Stimulated activated CD8-positive, alpha-beta memory T cell treated with anti-CD3 and anti-CD28 coated beads, Interleukin-7, amount 100 ng/mL, for 1 hour (primary cell): Measurements from ENCODE around the gene KCNIP1.

Experiments
- DNase-seq, 2 donors: peaks; one replicate each; pipeline ENCODE4 v3.0.0-alpha.2; 2020; ENCODE audit warnings: low read depth in 2 of 2

KCNIP1 gene

GRCh38 chr5:170508660-170509347 is 5.0 kb downstream of the KCNIP1 start:
- DNase-seq: no peak

- DNase-seq: no peak
These were observed 5.5 kb downstream of the KCNIP1 start for GRCh38 chr5:170509348-170509660.

GRCh38 chr5:170510126-170510525 is 6.3 kb downstream of the KCNIP1 start:
- DNase-seq: no peak

- DNase-seq: no peak
These were observed 6.7 kb downstream of the KCNIP1 start for GRCh38 chr5:170510559-170510958.

- no peak for DNase-seq
These were observed 7.9 kb downstream of the KCNIP1 start for GRCh38 chr5:170511551-170512258.

- no peak for DNase-seq
These were observed 10.2 kb downstream of the KCNIP1 start for GRCh38 chr5:170513856-170514525.

GRCh38 chr5:170517411-170517810 is 13.6 kb downstream of the KCNIP1 start:
- DNase-seq: no peak

- DNase-seq: no peak
These were observed 14.5 kb downstream of the KCNIP1 start for GRCh38 chr5:170518277-170518676.

- no peak for DNase-seq
These were observed 15.7 kb downstream of the KCNIP1 start for GRCh38 chr5:170519549-170519948.

GRCh38 chr5:170520372-170520771 is 16.6 kb downstream of the KCNIP1 start:
- DNase-seq: no peak

- no peak for DNase-seq
These were observed 18.7 kb downstream of the KCNIP1 start for GRCh38 chr5:170522211-170523141.

GRCh38 chr5:170523142-170523551 is 19.3 kb downstream of the KCNIP1 start:
- DNase-seq: no peak

- no peak for DNase-seq
These were observed 20.0 kb downstream of the KCNIP1 start for GRCh38 chr5:170523830-170524229.

- DNase-seq: no peak
These were observed 20.8 kb downstream of the KCNIP1 start for GRCh38 chr5:170524576-170524975.

- no peak for DNase-seq
These were observed 21.8 kb downstream of the KCNIP1 start for GRCh38 chr5:170525470-170526211.

- DNase-seq: no peak
These were observed 24.2 kb downstream of the KCNIP1 start for GRCh38 chr5:170527991-170528390.

- no peak for DNase-seq
These were observed 25.2 kb downstream of the KCNIP1 start for GRCh38 chr5:170528976-170529375.

GRCh38 chr5:170532935-170533334 is 29.1 kb downstream of the KCNIP1 start:
- DNase-seq: no peak

GRCh38 chr5:170533383-170533782 is 29.6 kb downstream of the KCNIP1 start:
- no peak for DNase-seq

GRCh38 chr5:170534177-170534576 is 30.4 kb downstream of the KCNIP1 start:
- DNase-seq: no peak

- no peak for DNase-seq
These were observed 31.1 kb downstream of the KCNIP1 start for GRCh38 chr5:170534941-170535340.
